AG09319 (cell line): ENCODE data around the gene ASB4.

ENCODE experiments used
- DNase-seq: peaks from one replicate; pipeline ENCODE4 v3.0.0-alpha.2; 2010; ENCODE audit warnings: low read depth; ENCODE audit errors: extremely low read depth
- TF ChIP-seq, protein P1 (sequence below): IDR thresholded peaks from 2 replicates; pipeline ENCODE4 v1.5.1; 2011; ENCODE audit warnings: low read depth, mild to moderate bottlenecking, inconsistent platforms, low read length, moderate library complexity

Gene ASB4, protein sequence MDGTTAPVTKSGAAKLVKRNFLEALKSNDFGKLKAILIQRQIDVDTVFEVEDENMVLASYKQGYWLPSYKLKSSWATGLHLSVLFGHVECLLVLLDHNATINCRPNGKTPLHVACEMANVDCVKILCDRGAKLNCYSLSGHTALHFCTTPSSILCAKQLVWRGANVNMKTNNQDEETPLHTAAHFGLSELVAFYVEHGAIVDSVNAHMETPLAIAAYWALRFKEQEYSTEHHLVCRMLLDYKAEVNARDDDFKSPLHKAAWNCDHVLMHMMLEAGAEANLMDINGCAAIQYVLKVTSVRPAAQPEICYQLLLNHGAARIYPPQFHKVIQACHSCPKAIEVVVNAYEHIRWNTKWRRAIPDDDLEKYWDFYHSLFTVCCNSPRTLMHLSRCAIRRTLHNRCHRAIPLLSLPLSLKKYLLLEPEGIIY

DNA sequence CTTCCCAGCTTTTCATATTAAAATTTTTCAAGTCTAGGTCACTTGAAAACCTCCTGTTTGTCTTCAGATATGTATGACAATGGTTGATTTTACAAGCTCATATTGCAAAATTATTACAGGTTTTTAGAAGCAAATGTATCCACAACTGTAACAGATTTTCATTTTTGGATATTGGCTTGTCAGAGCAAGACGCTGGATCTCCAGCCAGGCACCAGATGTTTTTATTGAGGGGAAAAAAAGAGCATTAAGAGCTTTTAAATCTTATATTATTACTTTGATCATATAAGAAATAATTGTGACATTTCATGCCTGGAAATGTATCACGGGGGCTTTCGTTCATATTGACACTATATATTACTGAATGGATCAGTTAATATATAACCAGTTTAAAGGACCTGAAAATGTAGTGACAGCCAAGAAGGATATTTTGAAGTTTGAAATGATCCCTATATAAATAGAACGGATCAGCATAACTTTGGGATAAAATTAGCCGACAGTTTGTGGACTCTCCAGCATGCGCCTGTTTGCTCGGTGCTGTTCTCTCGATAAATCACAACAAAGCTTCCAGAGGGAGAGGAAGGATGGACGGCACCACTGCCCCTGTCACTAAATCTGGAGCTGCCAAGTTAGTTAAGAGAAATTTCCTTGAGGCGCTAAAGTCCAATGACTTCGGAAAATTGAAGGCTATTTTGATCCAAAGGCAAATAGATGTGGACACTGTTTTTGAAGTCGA is at the start of gene ASB4:
ASB4 (plus strand) TSS at position 553 of the 733 bp plus-strand sequence; CDS start at position 582, 29 bp downstream.
- no peak for DNase-seq
- TF ChIP-seq, protein P1, sequence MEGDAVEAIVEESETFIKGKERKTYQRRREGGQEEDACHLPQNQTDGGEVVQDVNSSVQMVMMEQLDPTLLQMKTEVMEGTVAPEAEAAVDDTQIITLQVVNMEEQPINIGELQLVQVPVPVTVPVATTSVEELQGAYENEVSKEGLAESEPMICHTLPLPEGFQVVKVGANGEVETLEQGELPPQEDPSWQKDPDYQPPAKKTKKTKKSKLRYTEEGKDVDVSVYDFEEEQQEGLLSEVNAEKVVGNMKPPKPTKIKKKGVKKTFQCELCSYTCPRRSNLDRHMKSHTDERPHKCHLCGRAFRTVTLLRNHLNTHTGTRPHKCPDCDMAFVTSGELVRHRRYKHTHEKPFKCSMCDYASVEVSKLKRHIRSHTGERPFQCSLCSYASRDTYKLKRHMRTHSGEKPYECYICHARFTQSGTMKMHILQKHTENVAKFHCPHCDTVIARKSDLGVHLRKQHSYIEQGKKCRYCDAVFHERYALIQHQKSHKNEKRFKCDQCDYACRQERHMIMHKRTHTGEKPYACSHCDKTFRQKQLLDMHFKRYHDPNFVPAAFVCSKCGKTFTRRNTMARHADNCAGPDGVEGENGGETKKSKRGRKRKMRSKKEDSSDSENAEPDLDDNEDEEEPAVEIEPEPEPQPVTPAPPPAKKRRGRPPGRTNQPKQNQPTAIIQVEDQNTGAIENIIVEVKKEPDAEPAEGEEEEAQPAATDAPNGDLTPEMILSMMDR: no peak

DNA sequence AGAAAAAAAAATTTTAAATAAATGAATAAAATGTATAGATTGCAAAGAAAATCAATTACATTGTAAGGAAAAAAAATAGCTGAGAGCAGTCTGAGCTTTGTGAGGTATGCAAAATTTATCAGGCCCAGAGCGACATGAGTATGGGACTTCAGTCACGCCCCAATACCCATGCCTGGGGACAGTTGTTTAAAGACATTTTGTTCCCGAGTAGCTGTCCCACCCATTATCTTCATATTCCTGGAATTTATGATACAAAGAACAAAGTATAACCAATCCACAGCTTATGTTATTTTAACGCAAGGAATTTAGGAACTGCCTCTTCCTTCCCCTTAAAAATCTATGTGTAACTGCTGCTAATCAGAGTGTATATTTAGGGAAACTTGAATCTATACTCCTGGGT is 49.3 kb upstream of the ASB4 start:
- TF ChIP-seq, protein P1: no peak
- DNase-seq: no peak

DNA sequence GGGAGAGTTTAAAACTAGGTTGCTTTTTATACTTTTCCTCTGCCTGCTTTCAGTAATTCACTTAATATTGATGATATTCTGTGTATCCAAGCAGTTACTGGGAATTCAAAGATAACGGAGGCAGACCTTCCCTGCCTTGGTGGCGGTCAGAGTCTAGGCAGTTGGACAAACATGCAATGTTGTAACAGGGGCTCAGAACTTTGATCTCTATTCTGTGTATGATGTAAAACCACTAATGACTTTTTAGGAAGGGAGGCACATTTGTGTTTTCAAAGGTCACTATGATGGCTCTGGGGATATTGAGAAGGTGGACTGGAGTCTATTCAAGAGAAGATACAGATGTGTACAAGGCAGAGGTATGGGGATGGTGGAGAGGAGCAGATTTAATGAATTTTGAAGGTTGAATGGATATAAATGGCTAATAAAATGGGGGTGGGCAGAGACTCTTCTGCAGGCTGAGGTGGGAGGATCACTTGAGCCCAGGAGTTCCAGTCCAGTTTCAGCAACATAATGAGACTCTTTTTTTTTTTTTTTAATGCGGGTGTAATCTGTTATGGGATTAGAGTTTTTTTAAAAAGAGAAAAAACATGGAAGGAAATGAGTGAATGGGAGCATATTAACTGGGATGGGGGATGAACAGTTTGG is 45.2 kb upstream of the ASB4 start:
- no peak for DNase-seq

DNA sequence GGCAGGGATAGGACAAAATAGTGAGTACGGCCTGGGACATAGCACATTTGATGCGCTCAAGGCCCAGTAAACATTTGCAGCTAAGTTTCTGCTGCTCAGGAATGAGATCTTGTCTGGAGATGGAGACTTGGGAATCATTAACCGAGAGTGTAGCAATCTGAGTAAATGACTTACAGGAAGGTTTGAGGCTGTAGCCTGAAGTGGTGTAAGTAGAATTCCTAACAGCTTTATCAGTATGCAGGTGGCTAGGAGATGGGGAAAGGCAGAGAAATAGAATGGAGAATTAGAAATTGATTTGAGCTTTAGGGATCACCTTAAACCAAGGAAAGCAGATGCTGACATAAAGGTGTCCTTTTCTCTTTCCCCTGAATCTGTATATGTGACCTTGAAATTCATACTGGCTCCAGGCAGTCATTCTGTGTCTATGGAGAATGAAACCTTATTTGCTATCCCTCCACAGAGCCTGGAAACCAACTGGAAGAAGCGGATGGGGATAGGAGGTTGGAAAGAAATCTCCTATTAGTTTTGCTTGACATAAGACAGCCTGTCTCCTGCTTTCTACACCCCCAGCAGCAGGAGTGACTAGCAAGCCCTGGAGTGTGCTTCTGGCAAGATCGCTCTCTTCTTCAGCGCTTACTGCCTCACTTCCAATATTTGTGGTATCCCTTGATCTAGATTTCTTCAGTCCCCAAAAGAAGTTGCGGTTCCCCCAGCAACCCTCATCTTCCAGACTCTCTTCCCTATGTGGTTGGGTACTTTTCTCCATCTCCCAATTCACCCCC is 44.5 kb upstream of the ASB4 start:
- DNase-seq: no peak

More for the DNA sequence above, 45.2 kb upstream of the ASB4 start:
- TF ChIP-seq, protein P1: no peak

DNA sequence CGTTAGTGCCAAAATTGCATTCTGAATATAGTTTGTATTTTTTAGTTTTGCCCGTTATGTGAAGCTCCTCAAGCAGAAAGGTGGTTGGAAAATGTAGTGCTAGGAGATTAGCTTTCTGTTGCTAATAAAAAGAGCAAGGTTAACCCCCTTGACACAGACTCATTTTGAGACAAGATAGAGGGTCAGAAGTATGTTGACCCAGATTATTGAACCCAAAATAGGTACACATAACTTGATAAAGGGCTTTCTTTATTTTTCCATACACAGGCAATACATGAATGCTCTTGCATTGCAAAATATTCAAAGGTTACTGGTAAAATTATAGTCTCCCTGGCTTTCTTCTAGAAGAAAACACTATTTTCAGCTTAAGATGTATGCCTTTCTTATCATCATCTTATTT is 40.9 kb upstream of the ASB4 start:
- TF ChIP-seq, protein P1: no peak
- DNase-seq: no peak

More for the DNA sequence above, 44.5 kb upstream of the ASB4 start:
- TF ChIP-seq, protein P1: no peak

DNA sequence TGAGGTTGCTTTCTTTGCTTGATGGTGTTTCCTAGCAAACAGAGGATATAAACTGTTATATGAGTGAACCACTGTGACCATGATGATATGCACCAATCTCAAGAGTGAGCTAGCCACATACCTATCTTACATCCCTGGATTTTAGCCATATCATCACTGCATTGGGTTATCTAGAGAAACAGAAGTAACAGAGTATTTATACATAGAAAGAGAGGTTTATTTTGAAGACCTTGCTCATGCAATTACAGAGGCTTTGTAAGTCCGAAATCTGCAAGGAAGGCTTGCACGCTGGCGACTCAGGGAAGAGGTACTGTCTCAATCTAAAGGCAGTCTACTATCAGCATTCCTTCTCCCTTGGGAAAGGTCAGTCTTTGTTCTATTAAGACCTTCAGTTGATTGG is 39.1 kb upstream of the ASB4 start:
- TF ChIP-seq, protein P1: no peak

More for the DNA sequence above, 39.1 kb upstream of the ASB4 start:
- DNase-seq: no peak
